IPS-18c (cell line): ENCODE measurements around the gene RBL2.
"Not testable (repeated sequence)": the region's sequence is repeated elsewhere in the genome, so short reads cannot be mapped to it uniquely, and the experiment has no call there.

Source experiments
- H3K4me3 ChIP-seq: 2 replicates; pipeline ENCODE4 v1.7.0; 2013; ENCODE audit warnings: low read depth, mild to moderate bottlenecking, low read length, moderate library complexity; ENCODE audit not compliant: insufficient read depth
- H3K9me3 ChIP-seq: one replicate; pipeline ENCODE4 v1.6.1; 2013; ENCODE audit warnings: mild to moderate bottlenecking, low read length, moderate library complexity; ENCODE audit not compliant: control insufficient read depth, insufficient read depth

The RBL2 gene

GRCh38 chr16:53494636-53495035 is 60.4 kb downstream of the RBL2 start:
- H3K4me3 ChIP-seq = no peak overlapping the region
- H3K9me3 ChIP-seq = peaks cover 2% of the 10 kb centered on the region

GRCh38 chr16:53495325-53495724 is 61.1 kb downstream of the RBL2 start:
- peaks cover 2% of the 10 kb centered on the region for H3K9me3 ChIP-seq

GRCh38 chr16:53498984-53499383 is 64.7 kb downstream of the RBL2 start:
- Histone ChIP-seq H3K4me3 (no peak overlapping the region), H3K9me3 (no peaks in the 10 kb centered on the region)

More at GRCh38 chr16:53495325-53495724, 61.1 kb downstream of the RBL2 start:
- H3K4me3 ChIP-seq = no peak overlapping the region

- peak overlapping the region; percentile 84; the same call in 1 of the 2 replicates for H3K4me3 ChIP-seq
- H3K9me3 ChIP-seq = no peaks in the 10 kb centered on the region
These were observed 67.1 kb downstream of the RBL2 start for GRCh38 chr16:53501216-53501859.

GRCh38 chr16:53502331-53503269 is 68.3 kb downstream of the RBL2 start, which contains the start of gene AKTIP:
Gene AKTIP, minus strand, starts transcription at chr16:53503209. Its CDS starts 2,950 bp downstream, at chr16:53500259.
- Histone ChIP-seq H3K9me3 (no peaks in the 10 kb centered on the region), H3K4me3 (peak within 1 kb of the TSS; percentile 84)

- Histone ChIP-seq H3K9me3 (no peaks in the 10 kb centered on the region), H3K4me3 (peak overlapping the region; percentile 61)
These were observed 69.1 kb downstream of the RBL2 start for GRCh38 chr16:53503270-53503923.

GRCh38 chr16:53503991-53504663 is 69.9 kb downstream of the RBL2 start:
- Histone ChIP-seq H3K9me3 (no peaks in the 10 kb centered on the region), H3K4me3 (no peak overlapping the region; the same call in 1 of the 2 replicates)

- no peaks in the 10 kb centered on the region for H3K9me3 ChIP-seq
- H3K4me3 ChIP-seq = no peak overlapping the region
These were observed 70.4 kb downstream of the RBL2 start for GRCh38 chr16:53504665-53505064.

- Histone ChIP-seq H3K9me3 (no peaks in the 10 kb centered on the region), H3K4me3 (no peak overlapping the region)
These were observed 72.0 kb downstream of the RBL2 start for GRCh38 chr16:53506254-53506653.

GRCh38 chr16:53507464-53508179 is 73.4 kb downstream of the RBL2 start:
- no peaks in the 10 kb centered on the region for H3K9me3 ChIP-seq
- H3K4me3 ChIP-seq = no peak overlapping the region

GRCh38 chr16:53509906-53510703 is 75.8 kb downstream of the RBL2 start:
- no peak overlapping the region for H3K4me3 ChIP-seq
- H3K9me3 ChIP-seq = peaks cover 3% of the 10 kb centered on the region

GRCh38 chr16:53510704-53511070 is 76.4 kb downstream of the RBL2 start:
- H3K4me3 ChIP-seq = no peak overlapping the region
- peaks cover 3% of the 10 kb centered on the region for H3K9me3 ChIP-seq

GRCh38 chr16:53511084-53511402 is 76.8 kb downstream of the RBL2 start:
- Histone ChIP-seq H3K9me3 (peaks cover 3% of the 10 kb centered on the region), H3K4me3 (no peak overlapping the region)

GRCh38 chr16:53511403-53512280 is 77.4 kb downstream of the RBL2 start:
- peaks cover 3% of the 10 kb centered on the region for H3K9me3 ChIP-seq
- no peak overlapping the region for H3K4me3 ChIP-seq

GRCh38 chr16:53512795-53513194 is 78.5 kb downstream of the RBL2 start:
- H3K4me3 ChIP-seq = not testable (repeated sequence)

More at GRCh38 chr16:53512795-53513194, 78.5 kb downstream of the RBL2 start:
- H3K9me3 ChIP-seq = not testable (repeated sequence)
